Mucosa of descending colon (tissue), 3 donors: ENCODE measurements around the gene CPLX3. TPM values are rescaled to one million over a fixed set of nuclear protein-coding genes. Genes with fewer than 3 reads are reported as not detected.
A peak's percentile ranks its signal among the peaks of the same experiment; 100 is the strongest.

Experiments
- ATAC-seq: fragments of 200-7000 bp; cut with Tn5 transposase; one replicate; pipeline ENCODE4 v1.9.1; 2020; ENCODE audit warnings: mild to moderate bottlenecking, moderate library complexity
- DNase-seq, 3 donors: peaks; one replicate each; pipeline ENCODE4 v3.0.0-alpha.2; 2020
- H3K36me3 ChIP-seq: fragments of 200-600 bp; one replicate; pipeline ENCODE4 v1.8.0; 2021; ENCODE audit warnings: low read depth, mild to moderate bottlenecking
- H3K4me1 ChIP-seq: fragments of 200-600 bp; one replicate; pipeline ENCODE4 v1.8.0; 2021; ENCODE audit warnings: low read depth, mild to moderate bottlenecking
- H3K4me3 ChIP-seq: fragments of 200-600 bp; one replicate; pipeline ENCODE4 v1.8.0; 2021; ENCODE audit warnings: mild to moderate bottlenecking
- H3K9me3 ChIP-seq: fragments of 200-600 bp; one replicate; pipeline ENCODE4 v1.8.0; 2021; ENCODE audit warnings: mild to moderate bottlenecking
- intact Hi-C, 2 donors: fragments of 100-400 bp; cut with DNase I in 1 of 2; cut with micrococcal nuclease in 1 of 2; formaldehyde crosslinking; loops; one replicate each; pipeline versions ENCODE4 v1.11.0 to v1.11.1; 2022; cut with DNase I, micrococcal nuclease
- total RNA-seq, 3 donors: library from RNA; stranded (reverse); fragmentation: NEBNext Ultra II Directional in 2 of 3; extraction: Animal tissue kit (Norgen Biotek cat#: 25700) in 2 of 3; gene quantifications; one replicate each; pipeline versions ENCODE4 v1.2.1 to v1.2.4, GENCODE V29; 2021 to 2023
- TF ChIP-seq, protein P1 (sequence below): fragments of 200-600 bp; IDR thresholded peaks from one replicate; pipeline ENCODE4 v1.8.0; 2022; ENCODE audit warnings: antibody characterized with exemption, mild to moderate bottlenecking
- donor health status: DM: no; HTN: no; CAD: no; lungs with moderate emphysema.
- donor health status: DM: no; HTN: no; CAD: no.
- donor health status: DM: no; HTN: yes; CAD: no.

Gene CPLX3
- total RNA-seq, 3 donors from 2014 or later: 0.16 to 0.19 TPM; not detected in 1

DNA sequence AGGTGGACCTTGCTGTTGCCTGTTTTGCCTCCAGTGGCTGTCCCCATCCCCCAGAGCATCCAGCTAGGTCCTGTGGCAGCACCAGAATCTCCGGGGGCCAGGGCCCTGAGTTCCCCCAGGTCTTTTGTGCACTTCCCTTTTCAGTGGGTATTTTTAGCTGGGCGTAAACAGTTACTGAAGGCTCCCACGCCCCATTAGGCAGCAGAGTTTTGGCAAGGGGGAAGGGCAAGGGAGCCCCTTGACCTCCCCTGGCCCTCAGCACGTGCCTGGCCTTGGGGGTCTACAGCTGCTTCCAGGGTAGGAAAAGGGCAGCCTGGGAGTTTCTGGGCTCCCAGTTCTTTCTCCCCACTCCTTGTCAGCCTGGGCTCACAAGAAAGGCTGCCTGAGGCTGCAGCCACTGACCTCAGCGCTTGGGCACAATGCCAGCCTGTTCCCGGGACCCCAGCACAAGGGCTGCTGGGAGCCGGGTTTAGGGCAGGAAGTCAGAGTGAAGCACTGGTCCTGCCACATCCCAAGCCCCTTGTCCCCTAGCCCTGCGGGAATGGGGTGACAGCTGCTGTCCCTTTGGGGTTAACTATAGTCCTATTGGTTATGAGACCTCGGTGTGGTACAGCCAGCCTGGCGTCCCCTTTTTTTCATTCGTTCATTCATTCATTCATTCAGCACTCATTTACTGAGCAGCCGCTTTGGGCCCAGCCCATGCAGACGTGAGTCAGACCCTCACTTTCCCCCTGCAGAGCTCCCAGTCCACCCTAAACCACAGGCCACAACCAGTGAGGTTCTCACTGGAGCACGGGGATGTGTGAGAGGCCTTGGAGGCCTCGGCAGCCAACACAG, 36.1 kb upstream of the CPLX3 start:
- TF ChIP-seq, protein P1, sequence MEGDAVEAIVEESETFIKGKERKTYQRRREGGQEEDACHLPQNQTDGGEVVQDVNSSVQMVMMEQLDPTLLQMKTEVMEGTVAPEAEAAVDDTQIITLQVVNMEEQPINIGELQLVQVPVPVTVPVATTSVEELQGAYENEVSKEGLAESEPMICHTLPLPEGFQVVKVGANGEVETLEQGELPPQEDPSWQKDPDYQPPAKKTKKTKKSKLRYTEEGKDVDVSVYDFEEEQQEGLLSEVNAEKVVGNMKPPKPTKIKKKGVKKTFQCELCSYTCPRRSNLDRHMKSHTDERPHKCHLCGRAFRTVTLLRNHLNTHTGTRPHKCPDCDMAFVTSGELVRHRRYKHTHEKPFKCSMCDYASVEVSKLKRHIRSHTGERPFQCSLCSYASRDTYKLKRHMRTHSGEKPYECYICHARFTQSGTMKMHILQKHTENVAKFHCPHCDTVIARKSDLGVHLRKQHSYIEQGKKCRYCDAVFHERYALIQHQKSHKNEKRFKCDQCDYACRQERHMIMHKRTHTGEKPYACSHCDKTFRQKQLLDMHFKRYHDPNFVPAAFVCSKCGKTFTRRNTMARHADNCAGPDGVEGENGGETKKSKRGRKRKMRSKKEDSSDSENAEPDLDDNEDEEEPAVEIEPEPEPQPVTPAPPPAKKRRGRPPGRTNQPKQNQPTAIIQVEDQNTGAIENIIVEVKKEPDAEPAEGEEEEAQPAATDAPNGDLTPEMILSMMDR: no peak
- ATAC-seq (peak; percentile 1), DNase-seq (peak; percentile 72 to 85 (median 74))
- Histone ChIP-seq H3K36me3 (no peaks in the 10 kb centered on the region), H3K4me3 (no peak overlapping the region), H3K9me3 (no peaks in the 10 kb centered on the region), H3K4me1 (peaks cover 56% of the 10 kb centered on the region)
- intact Hi-C loops: no loop called here

GRCh38 chr15:74791007-74791406, 35.4 kb upstream of the CPLX3 start:
- TF ChIP-seq, protein P1: no peak
- Histone ChIP-seq H3K4me1 (peaks cover 56% of the 10 kb centered on the region), H3K36me3 (no peaks in the 10 kb centered on the region), H3K9me3 (no peaks in the 10 kb centered on the region), H3K4me3 (no peak overlapping the region)
- ATAC-seq (no peak), DNase-seq (no peak)
- intact Hi-C loops: no loop called here

- intact Hi-C loops: no loop called here
- peaks cover 54% of the 10 kb centered on the region for H3K4me1 ChIP-seq
- H3K4me3 ChIP-seq: no peak overlapping the region
- ATAC-seq (no peak), DNase-seq (no peak)
- no peaks in the 10 kb centered on the region for H3K36me3 ChIP-seq
- TF ChIP-seq, protein P1: no peak
- H3K9me3 ChIP-seq: no peaks in the 10 kb centered on the region
These were observed 34.8 kb upstream of the CPLX3 start for GRCh38 chr15:74791667-74792066.

- TF ChIP-seq, protein P1: no peak
- Histone ChIP-seq H3K9me3 (no peaks in the 10 kb centered on the region), H3K4me3 (no peak overlapping the region), H3K4me1 (peaks cover 46% of the 10 kb centered on the region), H3K36me3 (no peaks in the 10 kb centered on the region)
- ATAC-seq (no peak), DNase-seq (peak in 2 of 3 donors; percentile 24 to 78)
- intact Hi-C loops: no loop called here
These were observed 34.0 kb upstream of the CPLX3 start for GRCh38 chr15:74792227-74793016.

DNA sequence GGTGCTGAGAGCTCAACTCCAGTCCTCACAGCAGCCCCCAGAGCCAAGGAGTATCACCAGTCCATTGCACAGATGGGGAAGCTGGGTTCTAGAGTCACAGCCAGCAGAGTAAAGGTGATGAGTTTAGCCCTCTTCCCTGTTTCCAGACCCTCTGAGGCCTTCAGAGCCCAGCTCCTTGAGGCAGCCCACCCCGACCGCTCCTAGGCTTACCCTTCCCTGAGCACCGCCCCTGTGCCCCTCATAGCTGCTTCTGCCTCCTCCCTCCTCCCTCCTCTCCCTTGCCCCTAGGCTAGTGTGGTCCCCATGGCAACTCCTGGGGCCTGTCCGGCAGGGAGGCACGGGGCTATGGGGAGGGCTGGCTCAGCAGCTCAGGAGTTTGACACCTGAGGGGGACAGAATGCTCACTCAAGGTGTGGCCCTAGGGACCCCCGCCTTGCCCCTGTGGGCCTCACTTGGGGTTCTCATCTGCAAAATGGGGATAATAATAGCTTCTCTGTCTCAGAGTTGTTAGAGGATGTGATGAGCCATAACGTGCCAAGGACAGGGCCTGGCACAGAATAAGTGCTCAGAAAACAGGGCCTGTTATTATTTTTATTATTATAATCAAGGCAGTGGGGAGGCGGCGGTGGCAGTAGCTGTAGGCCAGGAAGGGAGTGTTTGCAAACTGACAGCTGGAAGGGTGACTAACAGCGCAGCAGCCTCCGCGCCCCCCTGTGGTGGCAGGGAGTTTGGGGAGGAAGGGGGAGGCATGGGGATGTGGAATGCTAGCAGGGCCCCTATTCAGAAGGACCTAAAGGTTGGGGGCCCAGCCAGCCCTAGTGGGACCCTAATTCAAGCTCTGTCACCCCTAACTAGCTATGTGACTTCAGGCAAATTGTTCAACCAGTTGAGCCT, 33.0 kb upstream of the CPLX3 start:
- DNase-seq (no peak), ATAC-seq (no peak)
- no peaks in the 10 kb centered on the region for H3K36me3 ChIP-seq
- intact Hi-C loops: no loop called here
- no peak overlapping the region for H3K4me3 ChIP-seq
- no peaks in the 10 kb centered on the region for H3K9me3 ChIP-seq
- TF ChIP-seq, protein P1: no peak
- peaks cover 41% of the 10 kb centered on the region for H3K4me1 ChIP-seq
